HG03039 (cell line): ENCODE data around the gene GALNT18.

Source experiments
- ATAC-seq: cut with Tn5 transposase; IDR thresholded peaks from one replicate; pipeline ENCODE4 v1.9.1; 2021; ENCODE audit warnings: mild to moderate bottlenecking, moderate library complexity; ENCODE audit not compliant: unreplicated experiment

GALNT18 gene

GRCh38 chr11:11588891-11589290 is 32.9 kb downstream of the GALNT18 start:
- no peak for ATAC-seq

- no peak for ATAC-seq
These were observed 33.6 kb downstream of the GALNT18 start for GRCh38 chr11:11588243-11588642.

GRCh38 chr11:11587122-11587521 is 34.7 kb downstream of the GALNT18 start:
- no peak for ATAC-seq

GRCh38 chr11:11586465-11586864 is 35.3 kb downstream of the GALNT18 start:
- ATAC-seq: no peak

GRCh38 chr11:11584937-11585336 is 36.9 kb downstream of the GALNT18 start:
- no peak for ATAC-seq

- ATAC-seq: no peak
These were observed 37.3 kb downstream of the GALNT18 start for GRCh38 chr11:11584530-11584810.

GRCh38 chr11:11583801-11584529 is 37.8 kb downstream of the GALNT18 start:
- no peak for ATAC-seq

- ATAC-seq: no peak
These were observed 39.6 kb downstream of the GALNT18 start for GRCh38 chr11:11582011-11582701.

- ATAC-seq: no peak
These were observed 40.3 kb downstream of the GALNT18 start for GRCh38 chr11:11581481-11581880.

GRCh38 chr11:11580841-11581411 is 40.9 kb downstream of the GALNT18 start:
- ATAC-seq: no peak

- ATAC-seq: no peak
These were observed 41.8 kb downstream of the GALNT18 start for GRCh38 chr11:11580012-11580411.

GRCh38 chr11:11579012-11579988 is 42.5 kb downstream of the GALNT18 start:
- ATAC-seq: no peak

- no peak for ATAC-seq
These were observed 43.6 kb downstream of the GALNT18 start for GRCh38 chr11:11577932-11578911.

- ATAC-seq: no peak
These were observed 44.5 kb downstream of the GALNT18 start for GRCh38 chr11:11577251-11577855.

GRCh38 chr11:11574373-11575287 is 47.2 kb downstream of the GALNT18 start:
- no peak for ATAC-seq

GRCh38 chr11:11572386-11572785 is 49.4 kb downstream of the GALNT18 start:
- ATAC-seq: no peak

- ATAC-seq: no peak
These were observed 49.9 kb downstream of the GALNT18 start for GRCh38 chr11:11571893-11572292.

GRCh38 chr11:11570823-11571222 is 51.0 kb downstream of the GALNT18 start:
- ATAC-seq: no peak
